Fibroblast of lung (primary cell): Measurements from ENCODE around the gene SPRY1. TPM values are rescaled to one million over a fixed set of nuclear protein-coding genes. Genes with fewer than 3 reads are reported as not detected.

Source experiments
- DNase-seq, 2 donors: peaks; one replicate each; pipeline versions ENCODE4 v3.0.0 to v3.0.0-alpha.2; 2010; ENCODE audit warnings: low read depth in 2 of 2
- H2AFZ ChIP-seq: 2 replicates; pipeline ENCODE4 v1.5.1; 2012; ENCODE audit warnings: low read length, control low read depth, inconsistent platforms
- H3K27ac ChIP-seq: 2 replicates; pipeline ENCODE4 v1.5.1; 2011; ENCODE audit warnings: low read length, control low read depth; ENCODE audit not compliant: insufficient read depth
- H3K27me3 ChIP-seq: 2 replicates; pipeline ENCODE4 v1.5.1; 2011; ENCODE audit warnings: mild to moderate bottlenecking, low read length; ENCODE audit not compliant: control insufficient read depth, insufficient read depth
- H3K36me3 ChIP-seq: 2 replicates; pipeline ENCODE4 v1.5.1; 2011; ENCODE audit warnings: low read length; ENCODE audit not compliant: control insufficient read depth, insufficient read depth
- H3K4me1 ChIP-seq: 2 replicates; pipeline ENCODE4 v1.5.1; 2011; ENCODE audit warnings: low read length; ENCODE audit not compliant: control insufficient read depth, insufficient read depth; ENCODE audit errors: extremely low read depth
- H3K4me2 ChIP-seq: 2 replicates; pipeline ENCODE4 v1.5.1; 2011; ENCODE audit warnings: low read length, control low read depth; ENCODE audit not compliant: insufficient read depth; ENCODE audit errors: extremely low read depth
- H3K4me3 ChIP-seq, 4 experiments: fragments of 200-600 bp in 1 of 4; sonication (generic) in 1 of 4; replicated peaks in 1 of 4; 2 replicates each; pipeline ENCODE4 v1.5.1; 2011 to 2016; ENCODE audit warnings: low read length in 4 of 4, low read depth in 3 of 4, mild to moderate bottlenecking in 3 of 4, control low read depth in 2 of 4, inconsistent platforms in 1 of 4, mixed read lengths in 1 of 4; ENCODE audit not compliant: insufficient read depth in 1 of 4; ENCODE audit errors: control extremely low read depth in 1 of 4
- H3K79me2 ChIP-seq: 2 replicates; pipeline ENCODE4 v1.5.1; 2012; ENCODE audit warnings: mild to moderate bottlenecking, low read length, inconsistent platforms; ENCODE audit not compliant: control insufficient read depth, insufficient read depth
- H3K9ac ChIP-seq: 2 replicates; pipeline ENCODE4 v1.5.1; 2011; ENCODE audit warnings: mild to moderate bottlenecking, low read length, control low read depth; ENCODE audit not compliant: insufficient read depth
- H3K9me3 ChIP-seq: 2 replicates; pipeline ENCODE4 v1.5.1; 2012; ENCODE audit warnings: low read depth, low read length; ENCODE audit not compliant: control insufficient read depth, insufficient read depth
- H4K20me1 ChIP-seq: 2 replicates; pipeline ENCODE4 v1.5.1; 2011; ENCODE audit warnings: low read length; ENCODE audit not compliant: control insufficient read depth, insufficient read depth; ENCODE audit errors: extremely low read depth
- EZH2 ChIP-seq: IDR thresholded peaks from 2 replicates; pipeline ENCODE4 v1.5.1; 2012; ENCODE audit warnings: low read length, control low read depth, mild to moderate bottlenecking; ENCODE audit errors: missing control alignments
- polyA plus RNA-seq, 2 donors: library from polyadenylated mRNA; depleted of rRNA in 1 of 2; stranded (reverse) in 1 of 2; unstranded in 1 of 2; fragments of >200 nt; gene quantifications; 2 replicates each; pipeline ENCODE4 v1.2.1, GENCODE V29; 2011 to 2012; ENCODE audit warnings: missing spikeins in 1 of 2
- total RNA-seq: library from RNA; depleted of rRNA; stranded (reverse); fragments of >200 nt; gene quantifications from 2 replicates; pipeline ENCODE4 v1.2.1, GENCODE V29; 2014
- TF ChIP-seq, protein P1 (sequence below), 2 donors: IDR thresholded peaks in 1 of 2; conservative IDR thresholded peaks in 1 of 2; 1 replicate in 1 of 2; 2 replicates in 1 of 2; pipeline ENCODE4 v1.5.1; 2011 to 2012; ENCODE audit warnings: low read length in 2 of 2, control low read depth in 1 of 2, inconsistent platforms in 1 of 2, low read depth in 1 of 2, mild to moderate bottlenecking in 1 of 2

Gene SPRY1
- total and polyA plus RNA-seq, 2 donors (not counting 1 experiment from before 2014, with no cell fraction given) = 21.3 to 23.9 TPM

DNA sequence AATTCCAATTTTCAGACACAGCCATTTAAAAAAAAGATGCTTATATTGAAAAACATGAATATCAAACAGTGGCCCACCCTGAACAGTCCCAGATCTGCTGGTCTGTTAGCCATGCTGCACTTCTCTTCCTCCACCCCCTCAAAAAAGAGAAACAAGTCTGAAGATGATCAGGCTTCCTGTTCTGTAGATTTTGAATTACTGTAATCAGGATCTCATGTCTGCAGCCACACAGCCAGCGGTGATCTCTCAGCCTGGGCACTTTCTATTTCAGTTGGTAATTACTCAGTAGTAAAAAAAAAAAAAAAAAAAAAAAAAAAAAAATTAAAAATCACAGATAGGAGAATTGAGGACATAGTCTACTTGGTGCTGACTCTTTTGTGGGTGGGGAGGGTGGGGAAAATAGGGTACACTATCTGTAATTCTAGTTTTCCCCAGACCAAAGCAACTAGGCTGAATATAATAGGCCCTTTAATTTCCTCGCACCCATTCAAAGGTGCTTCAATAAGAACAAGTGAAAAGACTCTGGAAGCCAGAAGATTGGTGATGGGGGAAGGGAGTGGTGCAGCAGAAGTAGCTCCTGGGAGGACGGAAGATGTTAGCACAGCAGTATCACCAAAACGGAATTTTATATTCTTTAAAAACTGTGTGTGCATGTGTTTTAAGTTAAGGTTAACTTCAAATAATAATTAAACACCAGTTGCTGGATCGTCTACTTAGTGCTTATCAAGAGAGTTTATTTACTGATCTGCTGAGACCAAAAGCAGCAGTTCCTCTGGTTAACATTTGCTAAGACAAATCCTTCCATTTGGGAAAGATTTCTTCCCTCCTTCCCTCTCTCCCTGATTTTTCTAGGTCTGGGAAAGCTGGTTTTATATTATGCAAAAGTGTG lies 47.0 kb downstream of the SPRY1 start:
- DNase-seq = peak in 1 of 2 donors; percentile 13
- H3K27ac ChIP-seq = peak overlapping the region; percentile 11
- no peak overlapping the region for H3K4me3 ChIP-seq
- H3K4me1 ChIP-seq = peaks cover 2% of the 10 kb centered on the region
- no peaks in the 10 kb centered on the region for H3K36me3 ChIP-seq
- no peaks in the 10 kb centered on the region for H3K27me3 ChIP-seq
- H3K9ac ChIP-seq = no peak overlapping the region
- H3K9me3 ChIP-seq = no peaks in the 10 kb centered on the region
- peak overlapping the region; percentile 17 for H2AFZ ChIP-seq
- H3K79me2 ChIP-seq = no peaks in the 10 kb centered on the region
- H3K4me2 ChIP-seq = peak overlapping the region; percentile 33
- TF ChIP-seq, protein P1, sequence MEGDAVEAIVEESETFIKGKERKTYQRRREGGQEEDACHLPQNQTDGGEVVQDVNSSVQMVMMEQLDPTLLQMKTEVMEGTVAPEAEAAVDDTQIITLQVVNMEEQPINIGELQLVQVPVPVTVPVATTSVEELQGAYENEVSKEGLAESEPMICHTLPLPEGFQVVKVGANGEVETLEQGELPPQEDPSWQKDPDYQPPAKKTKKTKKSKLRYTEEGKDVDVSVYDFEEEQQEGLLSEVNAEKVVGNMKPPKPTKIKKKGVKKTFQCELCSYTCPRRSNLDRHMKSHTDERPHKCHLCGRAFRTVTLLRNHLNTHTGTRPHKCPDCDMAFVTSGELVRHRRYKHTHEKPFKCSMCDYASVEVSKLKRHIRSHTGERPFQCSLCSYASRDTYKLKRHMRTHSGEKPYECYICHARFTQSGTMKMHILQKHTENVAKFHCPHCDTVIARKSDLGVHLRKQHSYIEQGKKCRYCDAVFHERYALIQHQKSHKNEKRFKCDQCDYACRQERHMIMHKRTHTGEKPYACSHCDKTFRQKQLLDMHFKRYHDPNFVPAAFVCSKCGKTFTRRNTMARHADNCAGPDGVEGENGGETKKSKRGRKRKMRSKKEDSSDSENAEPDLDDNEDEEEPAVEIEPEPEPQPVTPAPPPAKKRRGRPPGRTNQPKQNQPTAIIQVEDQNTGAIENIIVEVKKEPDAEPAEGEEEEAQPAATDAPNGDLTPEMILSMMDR (conservative IDR thresholded peaks at IDR 0.05 in 1 of 2, IDR thresholded peaks at IDR 0.05 in 1 of 2; ENCODE audit: low read depth in 1 of 2, low read length in 2 of 2) = no peak
- no peak for TF ChIP-seq EZH2
- no peaks in the 10 kb centered on the region for H4K20me1 ChIP-seq

DNA sequence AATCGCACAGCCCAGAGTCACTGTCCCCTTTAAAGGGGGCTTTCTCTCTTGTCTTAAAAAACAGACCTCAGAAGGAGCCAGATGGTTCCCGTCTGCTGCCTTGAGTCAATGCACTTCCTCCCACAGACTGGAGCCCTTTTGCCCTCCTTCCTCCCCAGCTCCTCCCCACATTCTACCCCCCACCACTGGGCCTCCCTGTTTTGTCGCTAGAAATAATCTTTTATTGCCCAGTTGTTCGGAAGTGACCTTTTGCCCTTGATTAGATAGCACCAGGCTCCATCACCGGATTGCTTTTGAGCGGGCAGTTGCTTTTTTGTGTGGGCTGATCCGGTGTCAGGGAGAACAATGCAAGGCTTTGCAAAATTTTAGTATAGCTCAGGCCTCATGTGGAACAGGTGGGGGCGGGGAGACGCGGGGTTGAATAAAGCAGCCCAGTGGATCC lies 47.7 kb downstream of the SPRY1 start:
- Histone ChIP-seq H4K20me1 (no peaks in the 10 kb centered on the region), H3K9ac (no peak overlapping the region), H3K9me3 (no peaks in the 10 kb centered on the region), H3K27ac (peak overlapping the region; percentile 11), H2AFZ (peak overlapping the region; percentile 17), H3K4me1 (peaks cover 2% of the 10 kb centered on the region), H3K36me3 (no peaks in the 10 kb centered on the region), H3K79me2 (no peaks in the 10 kb centered on the region), H3K4me3 (no peak overlapping the region), H3K4me2 (peak overlapping the region; percentile 33), H3K27me3 (no peaks in the 10 kb centered on the region)
- no peak for TF ChIP-seq EZH2
- peak; percentile 57 to 58 for DNase-seq

DNA sequence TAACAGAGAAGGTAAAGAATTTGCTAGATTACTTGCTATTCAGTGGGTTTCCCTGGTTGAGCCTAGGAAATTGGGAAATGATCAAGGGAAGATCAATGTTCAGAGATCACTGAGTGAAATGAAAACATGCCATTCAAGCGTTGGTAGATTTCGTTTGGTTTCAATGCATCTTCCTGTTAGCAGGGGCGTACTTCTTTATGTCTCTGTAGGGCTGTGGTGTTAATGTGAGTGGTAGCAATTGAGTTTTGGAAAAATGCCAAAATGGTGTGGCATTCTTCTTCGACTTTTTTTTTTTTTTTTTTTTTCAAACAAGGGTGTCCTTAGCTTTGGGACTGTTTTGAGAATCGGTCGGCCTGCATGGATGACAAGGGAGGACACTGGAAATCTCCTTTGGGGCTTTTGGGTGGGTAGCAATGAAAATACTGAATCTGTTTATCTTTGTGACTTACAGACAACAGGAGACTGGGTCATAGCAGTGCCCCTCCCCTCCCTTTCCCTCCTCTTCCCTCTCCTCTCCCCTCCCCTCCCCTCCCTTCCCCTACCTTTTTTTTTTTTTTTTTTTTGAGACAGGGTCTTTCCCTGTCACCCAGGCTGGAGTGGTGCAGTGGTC lies 50.4 kb downstream of the SPRY1 start:
- TF ChIP-seq, protein P1 (conservative IDR thresholded peaks at IDR 0.05 in 1 of 2, IDR thresholded peaks at IDR 0.05 in 1 of 2; ENCODE audit: low read depth in 1 of 2, low read length in 2 of 2) = no peak
- no peak for TF ChIP-seq EZH2
- H3K4me1 ChIP-seq = peaks cover 6% of the 10 kb centered on the region
- H3K36me3 ChIP-seq = no peaks in the 10 kb centered on the region
- H3K79me2 ChIP-seq = no peaks in the 10 kb centered on the region
- no peak overlapping the region for H2AFZ ChIP-seq
- H3K4me2 ChIP-seq = no peak overlapping the region
- H3K9ac ChIP-seq = no peak overlapping the region
- no peaks in the 10 kb centered on the region for H3K27me3 ChIP-seq
- H3K9me3 ChIP-seq = no peaks in the 10 kb centered on the region
- H4K20me1 ChIP-seq = no peaks in the 10 kb centered on the region
- no peak overlapping the region for H3K27ac ChIP-seq
- no peak overlapping the region for H3K4me3 ChIP-seq
- no peak for DNase-seq
